ENCODE data around the gene ANO9.
"Not testable (repeated sequence)": the region's sequence is repeated elsewhere in the genome, so short reads cannot be mapped to it uniquely, and the experiment has no call there.

The ANO9 gene

DNA sequence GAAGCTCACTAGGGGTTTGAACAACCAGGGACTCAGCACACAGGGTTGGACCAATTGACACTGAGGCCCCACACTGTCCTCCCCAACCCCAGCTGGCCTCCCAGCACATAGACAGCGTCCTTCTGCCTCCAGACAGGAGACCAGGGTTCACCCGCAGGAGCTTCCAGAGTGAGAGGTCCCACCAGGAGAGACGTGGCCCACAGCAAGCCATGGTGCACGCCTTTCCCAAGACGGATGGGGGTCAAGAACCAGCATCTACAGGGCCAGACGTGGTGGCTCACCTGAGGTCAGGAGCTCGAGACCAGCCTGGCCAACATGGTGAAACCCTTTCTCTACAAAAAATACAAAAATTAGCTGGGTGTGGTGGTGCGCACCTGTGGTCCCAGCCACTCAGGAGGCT is 15.0 kb downstream of the ANO9 start:
- no peak overlapping the region for H3K9ac ChIP-seq (ENCODE audit: low read depth, low read length)
- no peaks in the 10 kb centered on the region for H3K27me3 ChIP-seq (ENCODE audit: control insufficient read depth, insufficient read depth, low read length)
- no peaks in the 10 kb centered on the region for H3K9me3 ChIP-seq (ENCODE audit: control insufficient read depth, insufficient read depth, low read length)
- peaks cover 2% of the 10 kb centered on the region for H3K36me3 ChIP-seq (ENCODE audit: control insufficient read depth, insufficient read depth, low read length)
- no peak overlapping the region for H3K4me3 ChIP-seq (ENCODE audit: low read depth, low read length)
- no peaks in the 10 kb centered on the region for H3K4me1 ChIP-seq (ENCODE audit: control insufficient read depth, insufficient read depth, low read length)

DNA sequence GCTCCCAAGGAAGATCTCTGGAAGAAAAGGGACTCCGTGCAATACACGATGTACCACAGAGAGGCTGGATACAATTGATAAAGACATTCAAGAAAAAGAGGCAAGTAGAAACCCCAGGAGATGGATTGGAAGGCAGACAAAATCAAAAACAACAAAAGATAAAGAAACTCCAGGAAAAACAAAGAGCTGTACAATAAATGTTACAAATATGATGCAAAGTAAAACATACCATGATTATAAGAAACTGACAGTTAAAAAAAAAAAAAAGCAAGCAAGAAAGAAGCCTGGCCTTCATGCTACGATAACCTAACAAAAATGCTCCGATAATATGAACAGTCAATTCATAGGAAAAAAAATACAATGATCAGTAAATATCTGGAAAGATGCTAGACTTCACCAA is 16.5 kb downstream of the ANO9 start:
- H3K9me3 ChIP-seq (ENCODE audit: control insufficient read depth, insufficient read depth, low read length): no peaks in the 10 kb centered on the region
- H3K36me3 ChIP-seq (ENCODE audit: control insufficient read depth, insufficient read depth, low read length): peaks cover 2% of the 10 kb centered on the region
- H3K27me3 ChIP-seq (ENCODE audit: control insufficient read depth, insufficient read depth, low read length): no peaks in the 10 kb centered on the region

DNA sequence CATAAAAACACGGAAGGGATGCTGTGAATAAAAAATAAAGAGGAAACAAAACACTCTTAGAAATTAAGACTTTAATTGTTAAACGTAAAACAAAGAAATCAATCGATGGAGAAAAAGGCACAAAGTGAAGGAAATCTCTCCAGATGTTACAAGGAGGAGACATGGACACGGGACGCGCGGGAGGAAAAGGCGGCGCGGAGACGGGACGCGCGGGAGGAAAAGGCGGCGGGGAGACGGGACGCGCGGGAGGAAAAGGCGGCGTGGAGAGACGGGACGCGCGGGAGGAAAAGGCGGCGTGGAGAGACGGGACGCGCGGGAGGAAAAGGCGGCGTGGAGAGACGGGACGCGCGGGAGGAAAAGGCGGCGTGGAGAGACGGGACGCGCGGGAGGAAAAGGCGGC is 17.0 kb downstream of the ANO9 start:
- H3K27me3 ChIP-seq (ENCODE audit: control insufficient read depth, insufficient read depth, low read length); H3K4me1 ChIP-seq (ENCODE audit: control insufficient read depth, insufficient read depth, low read length); H3K9me3 ChIP-seq (ENCODE audit: control insufficient read depth, insufficient read depth, low read length); H3K9ac ChIP-seq (ENCODE audit: low read depth, low read length); H3K36me3 ChIP-seq (ENCODE audit: control insufficient read depth, insufficient read depth, low read length); H3K4me3 ChIP-seq (ENCODE audit: low read depth, low read length): not testable (repeated sequence)

More for the DNA sequence above, 16.5 kb downstream of the ANO9 start:
- H3K4me3 ChIP-seq (ENCODE audit: low read depth, low read length): no peak overlapping the region
- no peaks in the 10 kb centered on the region for H3K4me1 ChIP-seq (ENCODE audit: control insufficient read depth, insufficient read depth, low read length)
- H3K9ac ChIP-seq (ENCODE audit: low read depth, low read length): no peak overlapping the region

DNA sequence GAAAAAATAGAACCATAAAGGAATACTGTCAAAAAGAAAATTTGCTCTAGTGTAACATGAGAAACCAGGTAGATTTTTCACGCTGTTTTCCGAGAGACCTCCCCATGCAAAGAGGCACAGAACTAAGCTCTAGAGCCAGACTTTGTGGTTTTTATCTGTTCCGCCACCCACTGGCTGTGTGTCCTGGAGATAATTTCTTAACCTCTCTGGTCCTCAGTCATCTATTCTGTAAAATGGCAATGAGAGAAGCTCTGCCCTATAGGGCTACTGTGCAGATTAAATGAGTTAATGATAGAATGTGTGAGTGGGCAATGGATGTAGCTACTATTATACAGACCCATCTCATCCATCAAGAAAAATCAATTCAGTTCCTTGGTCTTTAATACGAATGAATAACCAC is 17.6 kb downstream of the ANO9 start:
- peaks cover 2% of the 10 kb centered on the region for H3K36me3 ChIP-seq (ENCODE audit: control insufficient read depth, insufficient read depth, low read length)
- H3K9me3 ChIP-seq (ENCODE audit: control insufficient read depth, insufficient read depth, low read length): no peaks in the 10 kb centered on the region
- H3K27me3 ChIP-seq (ENCODE audit: control insufficient read depth, insufficient read depth, low read length): no peaks in the 10 kb centered on the region
- no peak overlapping the region for H3K4me3 ChIP-seq (ENCODE audit: low read depth, low read length)
- no peak overlapping the region for H3K9ac ChIP-seq (ENCODE audit: low read depth, low read length)
- no peaks in the 10 kb centered on the region for H3K4me1 ChIP-seq (ENCODE audit: control insufficient read depth, insufficient read depth, low read length)

DNA sequence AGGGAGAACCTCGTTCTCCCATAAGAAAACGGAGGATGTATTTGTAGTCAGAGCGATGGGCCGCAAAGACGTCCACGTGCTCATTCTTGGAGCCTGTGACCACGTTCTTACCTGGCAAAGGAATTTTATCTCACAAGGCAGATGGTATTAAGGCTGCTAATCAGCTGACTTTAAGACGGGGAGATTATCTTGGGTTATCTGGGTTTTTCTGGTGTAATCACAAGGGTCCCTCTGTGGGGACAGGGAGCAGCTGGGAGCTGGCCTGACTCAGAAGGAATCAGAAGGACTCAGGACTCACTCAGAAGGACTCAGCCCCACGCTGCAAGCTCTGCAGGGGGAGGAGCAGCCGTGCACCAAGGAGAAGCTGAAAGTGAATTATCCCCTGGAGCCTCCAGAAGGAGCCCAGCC is 19.6 kb downstream of the ANO9 start:
- Histone ChIP-seq H3K36me3 (ENCODE audit: control insufficient read depth, insufficient read depth, low read length) (no peaks in the 10 kb centered on the region), H3K4me1 (ENCODE audit: control insufficient read depth, insufficient read depth, low read length) (no peaks in the 10 kb centered on the region), H3K9ac (ENCODE audit: low read depth, low read length) (no peak overlapping the region), H3K9me3 (ENCODE audit: control insufficient read depth, insufficient read depth, low read length) (no peaks in the 10 kb centered on the region), H3K27me3 (ENCODE audit: control insufficient read depth, insufficient read depth, low read length) (no peaks in the 10 kb centered on the region), H3K4me3 (ENCODE audit: low read depth, low read length) (no peak overlapping the region)

DNA sequence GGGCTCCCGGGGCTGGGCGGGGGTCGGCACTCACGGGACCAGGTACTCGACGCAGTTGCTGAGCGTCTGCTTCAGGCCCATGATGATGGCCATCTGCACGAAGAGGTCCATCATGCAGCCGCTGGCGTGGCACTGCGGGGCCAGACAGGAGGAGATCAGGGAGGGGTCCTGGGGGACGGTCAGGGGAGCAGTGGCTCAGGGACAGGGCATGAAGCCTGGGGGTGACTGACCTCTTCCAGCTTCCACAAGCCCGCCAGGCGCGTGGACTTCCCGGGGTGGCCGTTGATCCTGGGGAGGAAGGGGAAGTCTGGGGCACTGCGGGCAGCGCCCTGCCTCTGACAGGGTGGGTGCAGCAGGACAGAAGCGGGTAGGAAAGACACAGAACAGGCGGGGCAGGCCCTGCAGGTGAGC is 20.9 kb downstream of the ANO9 start:
- H3K4me3 ChIP-seq (ENCODE audit: low read depth, low read length): no peak overlapping the region
- H3K36me3 ChIP-seq (ENCODE audit: control insufficient read depth, insufficient read depth, low read length): no peaks in the 10 kb centered on the region
- no peaks in the 10 kb centered on the region for H3K27me3 ChIP-seq (ENCODE audit: control insufficient read depth, insufficient read depth, low read length)
- H3K9me3 ChIP-seq (ENCODE audit: control insufficient read depth, insufficient read depth, low read length): no peaks in the 10 kb centered on the region
- H3K9ac ChIP-seq (ENCODE audit: low read depth, low read length): no peak overlapping the region
- no peaks in the 10 kb centered on the region for H3K4me1 ChIP-seq (ENCODE audit: control insufficient read depth, insufficient read depth, low read length)

DNA sequence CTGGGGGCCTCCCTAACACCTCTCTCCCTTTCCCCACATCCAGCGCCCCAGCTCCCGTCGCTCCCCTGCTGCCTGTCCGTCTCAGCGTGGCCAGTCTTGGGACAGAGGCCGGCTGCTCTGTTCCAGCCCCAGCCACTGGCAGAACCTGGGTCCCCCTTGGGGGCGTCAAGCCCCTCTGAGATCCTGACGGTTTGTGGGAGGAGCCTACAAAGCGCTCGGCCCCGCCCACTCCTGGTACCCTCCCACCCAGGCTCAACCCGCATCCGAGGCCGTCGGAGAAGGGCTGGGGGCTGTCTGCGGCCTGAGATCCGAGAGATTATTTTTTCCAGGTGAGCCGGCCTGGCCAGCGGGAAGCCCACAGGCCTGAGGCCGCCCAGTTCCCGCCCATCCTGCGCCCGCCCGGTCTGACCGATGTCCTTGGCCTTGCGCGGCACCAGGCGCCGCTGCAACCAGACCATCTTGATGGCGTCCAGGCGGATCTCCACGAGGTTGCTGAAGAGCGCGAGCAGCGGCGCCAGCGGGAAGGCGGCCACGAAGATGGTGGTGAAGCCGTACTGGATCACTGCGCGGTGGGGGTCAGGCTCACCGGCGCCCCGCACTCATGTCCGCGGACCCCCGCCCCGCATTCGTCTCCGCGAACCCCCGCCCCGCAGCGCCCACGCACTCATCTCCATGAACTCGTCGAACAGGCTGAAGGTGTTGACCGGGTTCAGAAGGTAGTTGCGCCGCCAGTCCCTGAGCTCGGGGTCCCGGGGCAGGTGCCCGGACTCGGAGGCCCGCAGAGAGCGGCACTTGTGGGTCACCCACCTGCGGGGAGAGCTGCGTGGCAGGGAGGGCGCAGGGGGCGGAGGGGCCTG is 21.5 kb downstream of the ANO9 start:
- Histone ChIP-seq H3K4me1 (ENCODE audit: control insufficient read depth, insufficient read depth, low read length) (no peaks in the 10 kb centered on the region), H3K27me3 (ENCODE audit: control insufficient read depth, insufficient read depth, low read length) (no peaks in the 10 kb centered on the region), H3K9me3 (ENCODE audit: control insufficient read depth, insufficient read depth, low read length) (no peaks in the 10 kb centered on the region), H3K36me3 (ENCODE audit: control insufficient read depth, insufficient read depth, low read length) (no peaks in the 10 kb centered on the region), H3K4me3 (ENCODE audit: low read depth, low read length) (no peak overlapping the region), H3K9ac (ENCODE audit: low read depth, low read length) (no peak overlapping the region)

DNA sequence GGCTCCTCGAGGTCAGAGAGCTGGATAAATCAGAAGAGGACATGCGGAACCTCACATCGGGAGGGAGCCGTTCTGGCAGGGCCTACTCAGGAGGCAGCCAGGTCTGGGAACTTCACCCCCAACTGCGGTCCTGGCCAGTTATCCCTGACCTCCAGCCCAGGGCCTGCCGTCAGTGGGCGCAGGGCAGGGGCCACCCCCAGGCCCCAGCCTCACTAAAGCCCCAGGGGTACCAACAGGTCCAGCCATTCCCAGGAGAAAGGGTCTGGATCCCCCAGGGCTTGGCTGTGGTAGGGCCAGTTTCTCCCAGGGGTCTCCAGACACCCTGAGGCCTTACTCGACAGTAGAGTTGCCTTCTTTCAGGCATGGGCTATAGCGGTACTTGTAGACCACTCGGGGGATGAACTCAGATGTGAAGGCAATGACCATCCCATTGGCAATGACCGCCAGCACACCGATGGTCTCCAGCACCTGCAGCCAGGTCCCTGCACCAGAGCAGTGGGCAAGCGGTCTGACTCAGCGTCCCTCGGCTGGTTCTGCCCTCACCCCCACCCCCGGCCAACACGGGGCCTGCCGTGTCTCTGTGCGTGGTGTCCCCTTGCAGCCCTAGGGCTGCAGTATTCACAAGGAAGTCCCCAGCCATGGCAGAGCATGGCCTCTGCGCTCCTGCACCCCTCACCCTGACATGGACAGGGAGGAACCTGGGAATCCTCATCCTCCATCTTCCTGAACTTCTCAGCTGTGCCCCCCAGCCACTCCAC is 22.4 kb downstream of the ANO9 start:
- Histone ChIP-seq H3K27me3 (ENCODE audit: control insufficient read depth, insufficient read depth, low read length) (no peaks in the 10 kb centered on the region), H3K36me3 (ENCODE audit: control insufficient read depth, insufficient read depth, low read length) (peaks cover 3% of the 10 kb centered on the region), H3K9me3 (ENCODE audit: control insufficient read depth, insufficient read depth, low read length) (no peaks in the 10 kb centered on the region), H3K4me3 (ENCODE audit: low read depth, low read length) (no peak overlapping the region), H3K9ac (ENCODE audit: low read depth, low read length) (no peak overlapping the region), H3K4me1 (ENCODE audit: control insufficient read depth, insufficient read depth, low read length) (no peaks in the 10 kb centered on the region)

DNA sequence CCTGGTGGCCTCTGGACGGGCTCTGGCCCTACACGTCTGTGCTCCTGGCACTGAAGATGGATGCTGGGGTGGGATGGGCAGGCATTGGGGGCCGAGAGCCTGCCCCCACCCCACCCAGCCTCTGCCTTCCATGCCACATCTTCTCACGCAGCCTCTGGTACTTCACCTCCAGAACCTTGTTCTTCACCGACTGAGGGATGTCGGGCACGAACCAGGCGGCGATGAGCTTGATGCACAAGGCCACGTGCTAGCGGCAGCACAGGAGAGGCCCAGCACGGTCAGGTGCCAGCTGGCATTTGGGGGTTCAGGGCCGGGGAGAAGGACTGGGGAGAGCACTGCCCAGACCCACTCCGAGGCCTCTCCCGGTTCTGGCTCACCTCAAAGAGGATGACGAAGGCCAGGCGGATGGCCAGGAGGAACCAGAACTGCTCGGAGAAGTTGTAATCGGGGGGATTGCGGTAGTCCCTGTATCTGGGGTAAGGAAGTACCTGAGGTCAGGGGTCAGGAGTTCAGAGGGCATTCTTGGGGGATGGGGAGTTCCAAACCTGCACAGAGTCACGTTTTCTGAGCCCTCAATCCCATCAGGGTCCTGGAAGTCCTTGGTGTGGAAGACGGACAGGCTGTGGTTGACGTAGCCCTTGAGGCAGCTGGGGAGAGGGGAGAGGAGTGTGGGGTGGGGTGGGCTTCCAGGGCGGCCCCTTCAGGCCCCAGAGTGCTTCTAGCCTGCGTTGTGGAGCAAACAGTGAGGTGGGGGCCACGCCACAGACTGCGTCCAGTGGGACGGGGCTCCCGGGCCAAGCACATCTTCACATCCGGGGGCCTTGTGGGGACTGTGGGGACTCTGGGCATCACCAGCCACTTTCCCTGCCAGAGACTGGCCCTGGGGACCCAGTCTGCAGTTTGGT is 23.2 kb downstream of the ANO9 start:
- H3K9ac ChIP-seq (ENCODE audit: low read depth, low read length): no peak overlapping the region
- no peak overlapping the region for H3K4me3 ChIP-seq (ENCODE audit: low read depth, low read length)
- H3K9me3 ChIP-seq (ENCODE audit: control insufficient read depth, insufficient read depth, low read length): no peaks in the 10 kb centered on the region
- H3K27me3 ChIP-seq (ENCODE audit: control insufficient read depth, insufficient read depth, low read length): no peaks in the 10 kb centered on the region
- no peaks in the 10 kb centered on the region for H3K4me1 ChIP-seq (ENCODE audit: control insufficient read depth, insufficient read depth, low read length)
- H3K36me3 ChIP-seq (ENCODE audit: control insufficient read depth, insufficient read depth, low read length): peaks cover 3% of the 10 kb centered on the region

DNA sequence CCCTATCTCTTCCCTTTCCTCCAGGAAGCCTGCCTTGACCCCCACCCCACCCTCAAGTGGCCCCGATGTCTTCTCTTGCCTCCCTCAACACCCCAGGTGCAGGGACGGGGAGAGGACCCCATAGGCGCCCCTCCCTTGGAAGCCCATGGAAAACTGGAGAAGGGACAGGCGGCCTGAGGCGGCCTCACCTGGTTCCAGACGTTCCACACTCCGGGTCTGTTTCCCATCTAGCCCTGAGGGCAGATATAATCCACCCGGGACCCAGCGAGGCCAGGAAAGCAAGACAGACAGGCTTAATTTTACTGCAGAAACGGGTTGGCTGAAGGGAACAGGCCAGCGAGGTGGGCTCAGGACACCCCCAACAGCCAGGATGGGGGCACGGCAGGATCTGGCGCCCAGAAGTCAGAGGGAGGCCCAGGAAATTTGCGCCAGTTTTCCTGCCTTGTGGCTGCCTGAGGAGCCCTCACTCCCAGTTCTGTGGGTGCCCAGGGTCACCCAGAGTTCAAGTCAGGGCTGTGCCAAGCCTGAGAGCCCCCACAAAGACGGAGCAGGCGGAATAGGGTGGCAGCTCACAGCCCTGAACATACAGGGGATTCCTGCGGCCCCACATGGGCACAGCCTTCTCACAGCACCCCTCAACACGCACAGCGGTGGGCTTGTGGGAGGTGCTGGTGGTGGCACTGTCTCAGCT is 24.0 kb downstream of the ANO9 start:
- H3K4me1 ChIP-seq (ENCODE audit: control insufficient read depth, insufficient read depth, low read length): no peaks in the 10 kb centered on the region
- H3K9ac ChIP-seq (ENCODE audit: low read depth, low read length): no peak overlapping the region
- H3K9me3 ChIP-seq (ENCODE audit: control insufficient read depth, insufficient read depth, low read length): no peaks in the 10 kb centered on the region
- H3K27me3 ChIP-seq (ENCODE audit: control insufficient read depth, insufficient read depth, low read length): no peaks in the 10 kb centered on the region
- peak overlapping the region; percentile 60 for H3K4me3 ChIP-seq (ENCODE audit: low read depth, low read length)
- peaks cover 3% of the 10 kb centered on the region for H3K36me3 ChIP-seq (ENCODE audit: control insufficient read depth, insufficient read depth, low read length)
